ENCODE measurements around the gene ZSWIM7.

GRCh38 chr17:16023881-16024280 lies 24.4 kb upstream of the ZSWIM7 start:
- TF ChIP-seq POLR2A (IDR thresholded peaks at IDR 0.05) (no peak), POLR2AphosphoS5 (IDR thresholded peaks at IDR 0.05) (no peak)

Data from sigmoid colon (tissue), 4 donors.